Measurements from ENCODE around the gene GP5. TPM values are rescaled to one million over a fixed set of nuclear protein-coding genes. Genes with fewer than 3 reads are reported as not detected.
A peak's percentile ranks its signal among the peaks of the same experiment; 100 is the strongest.

The GP5 gene
- total and polyA plus RNA-seq, 8 donors = 0.05 to 0.06 TPM; not detected in 6

GRCh38 chr3:194443901-194444300, 44.8 kb upstream of the GP5 start:
- Histone ChIP-seq H3K36me3 (peaks cover 0 to 7% (median 6%) of the 10 kb centered on the region in 3 donors), H3K4me3 (no peak overlapping the region), H3K27me3 (no peaks in the 10 kb centered on the region), H3K4me1 (peaks cover 9 to 16% (median 15%) of the 10 kb centered on the region in 3 donors), H3K9me3 (no peaks in the 10 kb centered on the region), H3K27ac (no peak overlapping the region)
- TF ChIP-seq, protein P1, sequence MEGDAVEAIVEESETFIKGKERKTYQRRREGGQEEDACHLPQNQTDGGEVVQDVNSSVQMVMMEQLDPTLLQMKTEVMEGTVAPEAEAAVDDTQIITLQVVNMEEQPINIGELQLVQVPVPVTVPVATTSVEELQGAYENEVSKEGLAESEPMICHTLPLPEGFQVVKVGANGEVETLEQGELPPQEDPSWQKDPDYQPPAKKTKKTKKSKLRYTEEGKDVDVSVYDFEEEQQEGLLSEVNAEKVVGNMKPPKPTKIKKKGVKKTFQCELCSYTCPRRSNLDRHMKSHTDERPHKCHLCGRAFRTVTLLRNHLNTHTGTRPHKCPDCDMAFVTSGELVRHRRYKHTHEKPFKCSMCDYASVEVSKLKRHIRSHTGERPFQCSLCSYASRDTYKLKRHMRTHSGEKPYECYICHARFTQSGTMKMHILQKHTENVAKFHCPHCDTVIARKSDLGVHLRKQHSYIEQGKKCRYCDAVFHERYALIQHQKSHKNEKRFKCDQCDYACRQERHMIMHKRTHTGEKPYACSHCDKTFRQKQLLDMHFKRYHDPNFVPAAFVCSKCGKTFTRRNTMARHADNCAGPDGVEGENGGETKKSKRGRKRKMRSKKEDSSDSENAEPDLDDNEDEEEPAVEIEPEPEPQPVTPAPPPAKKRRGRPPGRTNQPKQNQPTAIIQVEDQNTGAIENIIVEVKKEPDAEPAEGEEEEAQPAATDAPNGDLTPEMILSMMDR (IDR thresholded peaks at IDR 0.05) = no peak
- DNase-seq (no peak), ATAC-seq (no peak), FAIRE-seq (no peak)
- intact Hi-C loops (cut with DNase I) = no loop called here
- WGBS, 2 donors = 97 to 99% methylated on average over 2 of the region's 2 CpGs

DNA sequence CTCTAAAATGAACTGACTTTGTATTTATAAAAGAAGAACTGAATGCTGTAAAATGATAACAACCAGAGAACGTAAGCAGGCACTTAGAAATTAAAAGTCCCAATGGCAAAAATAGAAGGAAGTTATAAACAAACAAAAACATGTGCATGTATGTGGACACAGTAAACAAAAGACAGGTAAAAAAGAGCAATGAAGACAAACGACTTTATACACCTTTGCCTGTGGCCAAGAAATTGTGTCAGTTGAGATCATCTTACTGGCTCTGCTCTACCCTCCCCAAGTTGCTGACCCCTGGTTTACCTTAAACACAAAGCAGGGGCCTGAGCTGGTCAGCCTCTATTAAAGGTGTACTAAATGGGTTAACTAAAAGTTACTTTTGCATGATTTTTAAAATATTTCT, 41.7 kb upstream of the GP5 start:
- DNase-seq = no peak
- no peak for ATAC-seq
- Histone ChIP-seq H3K9me3 (no peaks in the 10 kb centered on the region), H3K27ac (no peak overlapping the region), H3K27me3 (no peaks in the 10 kb centered on the region), H3K4me1 (no peaks in the 10 kb centered on the region), H3K36me3 (peaks cover 0 to 28% (median 0%) of the 10 kb centered on the region in 3 donors), H3K4me3 (no peak overlapping the region)
- FAIRE-seq = no peak
- WGBS, 2 donors = 40 to 50% methylated on average over 2 of the region's 2 CpGs
- intact Hi-C loops (cut with DNase I) = no loop called here
- TF ChIP-seq, protein P1 (IDR thresholded peaks at IDR 0.05) = no peak

DNA sequence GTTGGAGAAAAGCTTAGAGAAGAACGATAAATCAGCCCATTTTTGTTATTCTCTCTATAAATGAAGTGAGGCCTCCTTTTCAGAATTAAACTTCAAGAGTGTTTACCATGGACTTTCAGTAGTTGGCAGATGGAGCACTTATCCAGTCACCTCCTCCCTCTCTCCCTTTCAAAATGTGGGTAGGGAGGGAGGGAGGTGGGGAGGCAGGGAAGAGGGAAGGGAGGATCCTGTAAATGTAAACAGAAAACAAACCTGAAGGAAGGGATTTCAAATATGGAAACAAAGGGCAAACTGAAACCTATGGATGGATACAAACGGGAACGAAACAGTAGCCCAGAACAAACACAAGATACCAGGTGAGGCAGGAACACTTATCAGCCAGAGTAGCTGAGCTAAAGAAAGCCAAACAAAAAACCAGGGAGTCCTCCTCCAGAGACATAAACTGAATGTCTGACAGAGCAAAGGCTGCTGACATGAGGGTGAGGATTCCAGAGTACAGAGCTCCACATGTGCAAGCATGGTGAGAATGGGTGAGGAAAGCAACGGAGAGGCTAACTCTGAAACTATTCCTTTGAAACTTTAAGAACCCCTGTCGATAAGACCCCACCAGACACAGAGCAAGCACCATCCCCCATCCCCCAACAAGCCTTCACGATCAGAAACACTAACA, 41.0 kb upstream of the GP5 start:
- Histone ChIP-seq H3K4me1 (no peaks in the 10 kb centered on the region), H3K27me3 (no peaks in the 10 kb centered on the region), H3K4me3 (no peak overlapping the region), H3K27ac (no peak overlapping the region), H3K36me3 (peaks cover 0 to 35% (median 0%) of the 10 kb centered on the region in 3 donors), H3K9me3 (no peaks in the 10 kb centered on the region)
- intact Hi-C loops (cut with DNase I) = no loop called here
- DNase-seq = no peak
- TF ChIP-seq, protein P1 (IDR thresholded peaks at IDR 0.05) = no peak
- no peak for FAIRE-seq
- 72 to 75% methylated on average over 6 of the region's 6 CpGs for WGBS, 2 donors
- ATAC-seq = peak in 1 of 4 donors; percentile 30

DNA sequence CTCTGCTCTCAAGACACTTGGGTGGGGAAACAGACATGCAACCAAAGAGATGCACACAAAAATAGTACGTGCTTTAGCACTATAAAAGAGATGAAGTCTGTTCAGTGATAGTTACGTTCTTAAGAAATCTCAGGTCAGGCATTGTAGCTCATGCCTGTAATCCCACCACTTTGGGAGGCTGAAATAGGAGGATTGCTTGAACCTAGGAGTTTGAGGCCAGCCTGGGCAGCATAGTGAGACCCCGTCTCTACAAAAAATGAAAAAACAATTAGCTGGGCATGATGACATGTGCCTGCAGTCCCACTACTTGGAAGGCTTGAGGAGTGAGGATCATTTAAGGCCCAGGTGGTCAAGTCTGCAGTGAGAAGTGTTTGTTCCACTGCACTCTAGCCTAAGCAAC, 35.4 kb upstream of the GP5 start:
- ATAC-seq (no peak), FAIRE-seq (no peak), DNase-seq (no peak)
- Histone ChIP-seq H3K27me3 (no peaks in the 10 kb centered on the region), H3K36me3 (peaks cover 0 to 53% (median 6%) of the 10 kb centered on the region in 3 donors), H3K4me3 (no peak overlapping the region), H3K9me3 (no peaks in the 10 kb centered on the region), H3K27ac (no peak overlapping the region), H3K4me1 (no peaks in the 10 kb centered on the region)
- TF ChIP-seq, protein P1 (IDR thresholded peaks at IDR 0.05) = no peak
- intact Hi-C loops (cut with DNase I) = no loop called here
- 73 to 91% methylated on average over 3 of the region's 3 CpGs for WGBS, 2 donors

DNA sequence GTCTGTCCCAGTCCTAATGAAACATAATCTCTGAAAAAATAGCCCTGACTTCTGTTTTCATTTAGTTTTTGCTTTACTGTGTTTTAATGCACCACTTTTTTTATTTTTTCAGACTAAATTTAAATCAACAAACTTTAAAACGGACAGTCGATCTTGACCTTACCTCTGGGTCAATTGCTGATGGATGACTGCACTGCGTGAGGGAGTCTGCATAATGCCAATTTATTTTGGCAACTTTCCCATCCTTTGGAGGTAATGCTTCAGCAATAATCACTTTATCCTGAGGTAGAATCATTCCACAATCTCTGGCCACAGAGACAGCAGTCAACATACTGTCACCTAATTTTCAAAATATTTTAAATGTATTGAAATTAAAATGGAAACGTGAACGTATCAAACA, 32.5 kb upstream of the GP5 start:
- peak in 1 of 4 donors; percentile 35 for ATAC-seq
- DNase-seq = no peak
- intact Hi-C loops (cut with DNase I) = no loop called here

More for the DNA sequence above, 32.5 kb upstream of the GP5 start:
- 54 to 62% methylated on average over 5 of the region's 5 CpGs for WGBS, 2 donors
- FAIRE-seq = no peak
- H3K27me3 ChIP-seq = no peaks in the 10 kb centered on the region
- no peak overlapping the region for H3K4me3 ChIP-seq
- H3K27ac ChIP-seq = no peak overlapping the region
- H3K36me3 ChIP-seq = peaks cover 0 to 43% (median 7%) of the 10 kb centered on the region in 3 donors
- H3K9me3 ChIP-seq = no peaks in the 10 kb centered on the region
- TF ChIP-seq, protein P1 (IDR thresholded peaks at IDR 0.05) = no peak
- no peaks in the 10 kb centered on the region for H3K4me1 ChIP-seq
